ENCODE results near the gene SENP8. TPM values are rescaled to one million over a fixed set of nuclear protein-coding genes. Genes with fewer than 3 reads are reported as not detected.

The SENP8 gene
- total and polyA plus RNA-seq, 2 of the 8 experiments (the other 6 are each of a cell fraction or from before 2014, with no cell fraction given), result 4.1 to 6.0 TPM

GRCh38 chr15:72092691-72093090, 25.5 kb upstream of the SENP8 start:
- Histone ChIP-seq H4K20me1 (replicated peaks in 1 of 2; ENCODE audit: control insufficient read depth in 1 of 2, insufficient read depth in 2 of 2, low read length in 2 of 2) (no peaks in the 10 kb centered on the region), H4K8ac (ENCODE audit: extremely low read depth, insufficient read depth, low read length) (no peak overlapping the region), H2AFZ (ENCODE audit: low read length) (no peak overlapping the region), H2BK15ac (ENCODE audit: low read length) (no peak overlapping the region), H4K91ac (replicated peaks; ENCODE audit: insufficient read length, low read length) (no peak overlapping the region), H3K14ac (ENCODE audit: insufficient read length) (no peak overlapping the region), H3K79me2 (ENCODE audit: control insufficient read depth in 1 of 2, insufficient read depth in 2 of 2, low read length in 2 of 2) (no peaks in the 10 kb centered on the region), H3K56ac (replicated peaks; ENCODE audit: insufficient read length, low read depth, low read length) (no peak overlapping the region), H3K23me2 (ENCODE audit: low read depth, low read length) (no peaks in the 10 kb centered on the region; the same call in 1 of the 2 replicates), H3K27ac (ENCODE audit: low read depth, low read length) (no peak overlapping the region), H3K4me3 (ENCODE audit: extremely low read depth in 1 of 4, insufficient read depth in 2 of 4, low read depth in 3 of 4, low read length in 4 of 4) (no peak overlapping the region), H2BK12ac (ENCODE audit: low read depth, low read length) (no peak overlapping the region), H2AK5ac (ENCODE audit: low read depth, low read length) (no peak overlapping the region), H3K4me1 (replicated peaks in 1 of 4; ENCODE audit: control insufficient read depth in 3 of 4, insufficient read depth in 4 of 4, low read length in 3 of 4) (no peaks in the 10 kb centered on the region), H4K5ac (ENCODE audit: insufficient read length, low read depth, low read length) (no peak overlapping the region), H3K27me3 (replicated peaks in 1 of 4; ENCODE audit: control insufficient read depth in 3 of 4, extremely low read depth in 1 of 4, insufficient read depth in 3 of 4, low read length in 3 of 4) (peaks cover 0 to 1% (median 0%) of the 10 kb centered on the region in 4 experiments; a peak in 1 of 7 replicates), H3K23ac (ENCODE audit: insufficient read length) (no peak overlapping the region), H3K4me2 (ENCODE audit: insufficient read depth in 1 of 2, low read depth in 2 of 2, low read length in 2 of 2) (no peak overlapping the region), H3K9me3 (ENCODE audit: insufficient read depth in 2 of 2, low read depth in 1 of 2, low read length in 1 of 2) (no peaks in the 10 kb centered on the region), H2BK120ac (replicated peaks; ENCODE audit: low read depth, low read length) (no peak overlapping the region), H3K4ac (replicated peaks; ENCODE audit: insufficient read length, low read depth, low read length) (no peak overlapping the region), H3K9ac (replicated peaks in 1 of 4; ENCODE audit: extremely low read depth in 1 of 4, low read depth in 3 of 4, low read length in 3 of 4) (no peak overlapping the region), H2BK5ac (ENCODE audit: low read depth, low read length) (no peak overlapping the region), H3K79me1 (ENCODE audit: low read depth, low read length) (no peaks in the 10 kb centered on the region), H2BK20ac (ENCODE audit: low read length) (no peak overlapping the region), H3K18ac (ENCODE audit: extremely low read depth, low read length) (no peak overlapping the region), H3K36me3 (ENCODE audit: control insufficient read depth in 2 of 4, insufficient read depth in 4 of 4, low read length in 3 of 4) (no peaks in the 10 kb centered on the region; a peak in 1 of 8 replicates)
- DNase-seq (ENCODE audit: low read depth in 1 of 2, low spot score in 2 of 2), result no peak
- ChIA-PET CTCF (ENCODE audit: partially characterized antibody) (interaction anchor here (1.1 kb wide), 3 partner anchors 11 to 81 kb away, joined by 3 to 4 read pairs (median 3); no protein-coding TSS in a partner anchor), POLR2A (ENCODE audit: partially characterized antibody) (interaction anchor here (1.7 kb wide), 1 partner anchor 19 kb away, joined by 5 read pairs; no protein-coding TSS in a partner anchor)
- FAIRE-seq, result no peak
- TF ChIP-seq SIN3A (conservative IDR thresholded peaks at IDR 0.05 in 1 of 2, IDR thresholded peaks at IDR 0.05 in 1 of 2; ENCODE audit: low read depth in 1 of 2, low read length in 2 of 2), result no peak
- no peak for TF ChIP-seq PHF8 (conservative IDR thresholded peaks at IDR 0.05; ENCODE audit: low read depth, low read length)
- TF ChIP-seq POU5F1 (IDR thresholded peaks at IDR 0.05; ENCODE audit: low read depth, low read length), result no peak
- no peak for TF ChIP-seq SP1 (IDR thresholded peaks at IDR 0.05; ENCODE audit: low read depth, low read length)
- TF ChIP-seq RFX5 (IDR thresholded peaks at IDR 0.05; ENCODE audit: borderline replicate concordance, low read depth, low read length), result no peak
- TF ChIP-seq MAX (IDR thresholded peaks at IDR 0.05), result no peak
- no peak for TF ChIP-seq TAF1 (IDR thresholded peaks at IDR 0.05; ENCODE audit: low read depth, low read length)
- TF ChIP-seq CTBP2 (IDR thresholded peaks at IDR 0.05; ENCODE audit: borderline replicate concordance, insufficient read depth, insufficient read length, low read length), result no peak
- no peak for TF ChIP-seq ASH2L (IDR thresholded peaks at IDR 0.05; ENCODE audit: low read length)
- no peak for TF ChIP-seq SUZ12 (IDR thresholded peaks at IDR 0.05; ENCODE audit: low read length)
- no peak for TF ChIP-seq JUN (IDR thresholded peaks at IDR 0.05; ENCODE audit: low read depth, low read length)
- no peak for TF ChIP-seq NANOG (IDR thresholded peaks at IDR 0.05; ENCODE audit: insufficient read depth, low read depth, low read length, poor library complexity, severe bottlenecking)
- TF ChIP-seq POLR2AphosphoS5 (IDR thresholded peaks at IDR 0.05; ENCODE audit: low read depth, low read length), result no peak
- no peak for TF ChIP-seq SRF (IDR thresholded peaks at IDR 0.05; ENCODE audit: low read depth, low read length)
- no peak for TF ChIP-seq CBX5 (IDR thresholded peaks at IDR 0.05; ENCODE audit: low read depth, low read length)
